HG03457 (cell line): Measurements from ENCODE around the gene P2RX1.

Experiments
- ATAC-seq: cut with Tn5 transposase; IDR thresholded peaks from one replicate; pipeline ENCODE4 v1.9.1; 2021; ENCODE audit warnings: moderate number of reproducible peaks; ENCODE audit not compliant: unreplicated experiment

Gene P2RX1

DNA sequence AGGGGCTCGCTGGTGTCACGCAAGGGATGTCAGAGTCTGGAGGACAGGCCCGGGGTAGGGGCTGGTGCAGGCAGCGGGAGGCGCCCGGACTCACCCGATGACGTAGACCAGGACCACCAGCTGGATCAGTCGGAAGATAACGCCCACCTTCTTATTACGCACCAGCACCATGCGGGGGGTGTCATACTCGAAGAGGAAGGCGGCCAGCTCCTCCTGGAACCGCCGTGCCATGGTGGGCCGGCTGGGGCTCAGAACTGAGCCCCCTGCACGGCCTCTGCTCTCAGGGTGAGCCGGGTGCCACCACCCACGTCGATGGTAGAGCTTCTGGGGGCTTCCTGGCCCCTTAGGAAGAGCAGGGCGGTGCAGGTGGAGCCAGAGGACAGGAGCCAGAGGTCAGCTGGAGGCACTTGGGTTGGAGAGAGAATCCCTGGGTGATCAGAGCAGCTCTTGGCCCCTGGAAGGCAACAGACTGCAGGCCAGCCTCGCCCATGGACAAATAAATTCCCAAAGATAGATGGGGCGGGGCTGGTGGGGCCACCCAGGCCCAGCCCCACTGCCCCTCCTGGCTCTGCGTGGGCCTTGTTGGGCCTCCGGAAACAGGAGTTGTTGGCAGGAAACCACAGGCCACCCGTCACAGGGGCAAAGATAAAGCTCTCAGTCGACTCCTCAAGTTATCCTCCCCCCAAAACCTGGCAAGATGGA is at the start of gene P2RX1:
TSS of gene P2RX1 (minus strand) at position 471 of the 702 bp plus-strand sequence. CDS start at position 231, 240 bp downstream.
- no peak for ATAC-seq

DNA sequence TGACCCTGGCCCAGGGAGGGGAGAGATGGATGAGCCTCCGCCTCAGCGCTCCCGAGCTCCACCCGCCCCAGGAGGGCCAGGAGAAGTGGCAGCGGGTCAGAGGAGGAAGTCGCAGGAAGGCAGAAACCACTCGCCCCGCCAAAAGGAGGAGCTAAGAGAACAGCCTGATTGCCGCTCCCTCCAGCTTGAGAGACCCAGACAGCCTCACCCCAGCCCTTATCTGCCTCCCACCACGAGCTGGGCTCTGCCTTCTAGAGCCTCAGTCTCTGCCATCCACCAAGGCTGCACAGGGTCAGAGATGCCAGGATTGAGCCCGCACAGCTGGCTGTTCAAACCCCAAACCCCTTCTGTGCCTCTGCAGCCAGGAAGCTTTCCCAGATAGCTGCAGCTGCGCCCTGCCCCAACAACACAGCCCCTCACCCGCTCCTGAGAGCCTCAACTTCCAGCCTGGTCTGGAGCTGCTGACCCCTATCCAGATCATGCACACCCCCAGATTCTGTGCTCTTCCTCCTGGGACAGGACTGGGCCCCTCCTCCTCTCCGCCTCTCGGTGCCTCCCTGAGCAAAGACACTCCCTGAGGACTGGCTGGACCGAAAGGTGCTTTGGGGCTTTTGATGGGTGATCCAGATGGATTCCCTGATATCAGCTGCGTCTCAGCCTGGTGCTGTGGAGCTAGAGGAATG is 49.0 kb upstream of the P2RX1 start:
- ATAC-seq: no peak

DNA sequence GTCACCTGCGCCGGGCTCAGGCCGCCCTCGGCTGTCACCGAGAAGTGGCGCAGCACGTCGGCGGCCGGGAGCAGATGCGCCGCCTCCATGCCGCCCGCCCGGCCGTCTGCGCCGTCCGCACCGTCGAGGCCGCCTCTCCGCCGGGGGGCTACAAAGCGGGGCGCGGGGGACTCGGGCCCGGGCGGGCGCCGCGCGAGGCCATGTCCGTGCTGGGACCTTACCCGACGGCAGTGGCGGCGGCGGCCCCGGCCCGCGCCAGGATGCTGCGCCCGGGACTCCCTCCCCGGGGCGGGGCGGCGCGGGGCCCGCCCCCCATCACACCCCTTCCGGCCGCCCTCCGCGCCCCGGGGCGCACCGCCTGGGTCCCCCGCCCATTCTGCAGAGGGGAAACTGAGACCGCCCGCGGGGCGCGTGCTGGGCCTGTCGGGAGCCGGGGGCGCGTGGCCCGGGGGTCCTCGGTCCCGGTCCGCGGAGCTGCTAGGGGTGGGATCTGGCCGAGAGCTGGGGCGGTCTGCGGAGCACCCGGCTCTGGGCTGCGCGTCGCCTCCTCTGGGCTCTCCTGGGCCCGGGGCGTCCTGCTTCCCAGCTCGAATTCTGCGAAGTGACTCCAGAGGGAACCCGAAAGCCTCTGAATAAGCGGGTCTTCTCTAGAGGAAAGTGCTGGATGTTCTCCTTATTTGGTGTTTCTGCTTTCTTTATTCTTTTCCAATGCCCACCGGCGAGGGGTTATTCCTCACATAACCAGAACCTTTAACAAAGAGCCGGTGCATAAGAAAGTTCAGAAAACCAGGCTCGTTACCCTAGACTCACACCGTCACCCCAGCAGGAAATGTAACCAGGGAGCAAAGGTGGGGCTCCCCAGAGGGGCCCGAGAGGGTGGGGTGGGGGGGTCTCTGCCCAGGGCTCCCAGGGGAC is 48.2 kb upstream of the P2RX1 start, which contains the start of gene ATP2A3:
TSS of gene ATP2A3 (minus strand) at position 235 of the 915 bp plus-strand sequence. CDS start at position 89, 146 bp downstream.
- no peak for ATAC-seq

DNA sequence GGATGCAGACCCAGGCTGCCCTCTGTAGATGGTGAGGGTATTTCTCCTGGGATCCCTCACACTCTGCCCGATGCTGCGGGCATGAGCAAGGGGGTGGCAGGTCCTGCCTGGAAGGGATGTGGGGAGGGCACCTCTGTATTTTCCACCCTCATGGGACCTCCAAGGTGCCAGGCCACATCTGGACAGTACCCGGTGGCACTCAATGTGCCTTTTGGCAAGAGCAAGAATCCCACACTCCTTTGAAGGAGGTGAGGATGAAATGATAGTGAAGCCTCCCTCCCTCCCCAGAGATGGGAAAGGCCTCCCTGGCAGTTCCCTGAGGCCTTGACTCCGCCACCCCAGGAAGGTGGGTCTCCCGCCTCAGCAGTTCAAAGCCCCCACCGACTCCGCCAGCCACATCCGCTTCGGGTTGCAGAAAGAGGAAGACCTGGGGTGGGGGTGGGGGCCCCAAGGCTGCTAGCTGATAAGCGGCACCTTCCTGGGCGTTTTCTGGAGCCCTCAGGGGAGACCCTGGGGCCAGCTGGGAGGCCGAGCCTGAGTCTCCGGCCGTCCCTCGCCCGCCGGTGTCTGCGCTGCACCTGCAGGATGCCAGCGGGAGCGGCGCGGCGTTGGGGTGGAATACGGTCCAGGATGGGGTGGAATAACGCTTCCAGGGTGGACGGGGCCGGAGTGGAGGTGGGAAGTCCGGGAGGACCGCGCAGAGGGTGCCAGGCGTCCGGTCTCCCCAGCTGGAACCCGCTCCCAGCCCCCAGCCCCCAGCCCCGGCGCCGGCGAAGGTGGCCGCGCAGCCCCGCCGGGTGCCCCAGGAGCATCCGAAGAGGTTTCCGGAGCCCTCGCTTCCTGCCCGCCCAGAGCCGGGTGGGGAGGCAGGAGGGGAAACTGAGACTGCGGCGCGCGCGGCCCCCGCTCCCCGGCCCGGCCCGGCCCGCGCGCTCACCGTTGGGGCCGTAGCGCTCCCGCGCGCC is 47.3 kb upstream of the P2RX1 start:
- ATAC-seq: no peak

DNA sequence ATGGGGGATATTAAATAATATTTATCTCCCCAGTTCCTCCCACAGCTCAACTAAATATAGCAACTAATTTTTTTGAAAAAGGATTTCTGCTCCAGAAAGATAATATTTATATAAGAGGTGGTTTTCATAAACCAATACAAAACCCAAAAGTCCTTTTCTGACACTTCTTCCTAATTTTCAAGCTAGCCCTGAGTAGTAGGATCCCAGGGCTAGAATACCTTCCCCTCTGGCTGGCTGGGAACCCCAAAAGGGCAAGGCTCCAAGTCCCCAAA is 46.6 kb upstream of the P2RX1 start:
- ATAC-seq: no peak

DNA sequence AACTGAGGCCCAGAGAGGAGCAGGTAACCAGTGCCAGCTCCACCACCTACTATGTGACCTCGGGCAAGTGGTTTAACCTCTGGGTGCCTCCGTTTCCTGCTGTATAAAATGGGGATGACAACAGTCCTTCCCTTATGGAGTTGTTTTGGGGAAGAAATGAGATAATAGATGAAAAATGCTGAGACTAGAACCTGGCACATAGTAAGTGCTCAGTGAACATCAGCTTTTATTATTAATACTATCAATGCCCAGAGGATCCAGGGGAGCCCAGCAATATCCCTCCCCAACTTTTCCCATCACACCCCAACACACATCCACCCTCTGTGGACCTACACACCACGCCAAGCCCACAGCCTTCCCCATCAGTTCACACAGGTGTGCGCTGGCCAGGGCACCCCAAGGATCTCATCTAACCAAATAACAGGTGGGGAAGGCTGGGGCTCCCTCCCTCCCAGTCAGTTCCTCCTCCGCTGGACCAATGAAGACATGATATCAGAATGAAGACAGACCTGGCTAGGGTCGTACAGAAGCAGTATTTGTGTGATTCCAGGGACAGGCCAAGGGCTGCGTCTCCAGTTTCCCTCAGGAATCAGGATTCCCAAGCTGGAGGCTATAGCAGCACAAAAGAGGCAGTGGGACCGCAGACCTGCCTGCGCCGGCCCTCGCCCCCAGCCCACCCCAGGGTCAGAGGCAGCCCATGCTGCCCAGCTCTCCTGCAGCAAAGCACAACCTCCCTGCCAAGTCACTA is 46.1 kb upstream of the P2RX1 start:
- ATAC-seq: no peak

DNA sequence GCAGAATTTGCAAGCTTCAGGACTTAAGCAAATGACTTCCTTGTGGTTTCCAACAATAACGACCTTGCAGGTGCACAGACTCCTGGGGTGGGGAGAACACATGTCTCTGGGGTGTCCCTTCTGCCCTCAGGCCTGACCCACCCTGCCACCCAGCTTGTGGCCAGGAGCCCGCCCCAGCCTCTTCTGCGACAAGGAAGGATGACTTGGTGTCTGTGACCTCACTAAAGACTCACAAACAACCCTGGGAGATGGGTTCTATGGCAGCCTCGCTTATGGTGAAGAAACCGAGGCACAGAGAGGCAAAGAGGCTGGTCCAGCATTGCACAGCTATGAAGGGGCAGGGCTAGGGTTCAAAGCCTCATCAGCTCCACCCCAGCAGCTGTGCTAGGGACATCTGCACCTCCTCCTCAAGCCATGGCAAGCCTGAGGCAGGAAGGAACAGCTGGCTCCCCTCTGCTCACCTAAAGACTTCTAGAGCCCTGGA is 45.3 kb upstream of the P2RX1 start:
- ATAC-seq: no peak

DNA sequence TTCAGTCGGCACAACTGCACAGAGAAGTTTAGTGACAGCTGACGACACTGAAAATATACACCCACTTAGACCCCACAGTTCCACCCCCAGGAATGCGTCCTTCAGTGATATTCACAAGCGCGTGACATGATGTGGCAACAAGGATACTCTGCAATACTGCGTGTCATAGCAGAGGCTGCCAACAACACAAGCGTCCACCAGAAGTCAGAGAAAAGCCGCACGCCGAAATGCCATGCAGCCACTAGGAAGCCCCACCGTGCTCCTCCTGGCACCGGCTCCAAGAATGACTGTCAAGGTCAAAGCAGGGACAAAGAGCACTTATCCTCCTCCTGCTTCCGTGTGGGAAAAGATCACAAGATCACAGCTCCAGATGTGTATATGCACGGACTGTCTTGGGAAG is 44.5 kb upstream of the P2RX1 start:
- ATAC-seq: no peak

DNA sequence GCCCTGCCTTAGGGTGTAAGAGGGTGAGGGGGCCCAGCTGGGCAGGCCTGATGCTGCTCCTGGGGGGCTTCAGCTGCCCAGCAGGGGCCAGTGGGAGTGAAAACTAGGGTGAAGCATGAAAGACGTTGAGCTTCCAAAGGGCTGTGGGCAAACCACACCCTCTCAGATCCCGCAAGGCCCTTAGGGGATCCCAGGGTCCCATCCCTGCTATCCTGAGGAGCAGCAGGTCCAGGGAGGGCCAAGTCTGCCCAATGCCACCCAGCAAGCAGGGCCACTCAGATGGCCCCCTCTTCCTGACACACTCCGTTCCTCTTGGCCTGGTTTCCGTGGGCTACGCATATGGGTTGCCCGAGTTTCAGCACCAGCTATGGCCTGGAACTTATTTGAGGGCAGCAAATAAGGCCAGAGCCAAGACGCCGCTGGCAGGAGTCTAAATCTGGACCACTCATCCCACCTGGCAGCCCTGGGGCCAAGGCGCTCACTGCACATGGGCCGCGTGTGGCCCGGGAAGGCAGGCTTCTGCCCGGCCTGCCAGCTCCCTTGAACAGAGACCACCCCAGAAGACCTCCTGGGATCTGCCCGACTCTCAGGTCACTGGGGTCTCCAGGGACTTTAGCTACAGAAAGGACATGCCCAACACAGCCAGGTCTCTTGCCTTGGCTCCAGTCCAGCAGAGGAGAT is 43.8 kb upstream of the P2RX1 start:
- no peak for ATAC-seq

DNA sequence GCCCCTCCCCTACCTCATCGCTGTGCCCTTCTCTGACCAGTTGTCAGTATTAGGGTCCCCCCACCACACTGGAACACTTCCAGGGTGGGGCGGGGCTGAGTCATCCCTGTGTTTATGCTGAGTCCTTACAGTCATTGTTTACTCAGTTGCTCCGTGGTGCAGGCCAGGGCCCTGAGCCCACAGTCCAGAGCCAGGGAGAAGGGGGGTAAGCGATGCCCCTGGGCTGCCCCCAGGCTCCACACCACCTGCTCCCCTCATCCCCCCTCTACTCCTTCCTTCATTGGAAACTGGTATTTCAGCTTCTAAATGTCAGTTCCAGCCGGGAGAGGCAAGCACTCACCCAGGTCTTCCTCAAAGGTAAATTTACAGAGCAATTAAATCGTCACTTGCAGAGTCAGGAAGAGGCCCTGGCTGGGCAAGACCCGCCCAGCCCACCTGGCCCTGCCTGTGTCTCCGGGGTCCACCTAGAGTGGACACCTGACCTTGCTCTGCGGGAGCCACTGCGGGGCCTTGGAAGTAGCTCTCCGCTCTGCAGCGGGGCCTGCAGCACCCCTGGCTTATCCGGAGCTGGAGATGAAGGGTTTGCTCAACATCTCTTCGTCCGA is 43.1 kb upstream of the P2RX1 start:
- ATAC-seq: no peak

DNA sequence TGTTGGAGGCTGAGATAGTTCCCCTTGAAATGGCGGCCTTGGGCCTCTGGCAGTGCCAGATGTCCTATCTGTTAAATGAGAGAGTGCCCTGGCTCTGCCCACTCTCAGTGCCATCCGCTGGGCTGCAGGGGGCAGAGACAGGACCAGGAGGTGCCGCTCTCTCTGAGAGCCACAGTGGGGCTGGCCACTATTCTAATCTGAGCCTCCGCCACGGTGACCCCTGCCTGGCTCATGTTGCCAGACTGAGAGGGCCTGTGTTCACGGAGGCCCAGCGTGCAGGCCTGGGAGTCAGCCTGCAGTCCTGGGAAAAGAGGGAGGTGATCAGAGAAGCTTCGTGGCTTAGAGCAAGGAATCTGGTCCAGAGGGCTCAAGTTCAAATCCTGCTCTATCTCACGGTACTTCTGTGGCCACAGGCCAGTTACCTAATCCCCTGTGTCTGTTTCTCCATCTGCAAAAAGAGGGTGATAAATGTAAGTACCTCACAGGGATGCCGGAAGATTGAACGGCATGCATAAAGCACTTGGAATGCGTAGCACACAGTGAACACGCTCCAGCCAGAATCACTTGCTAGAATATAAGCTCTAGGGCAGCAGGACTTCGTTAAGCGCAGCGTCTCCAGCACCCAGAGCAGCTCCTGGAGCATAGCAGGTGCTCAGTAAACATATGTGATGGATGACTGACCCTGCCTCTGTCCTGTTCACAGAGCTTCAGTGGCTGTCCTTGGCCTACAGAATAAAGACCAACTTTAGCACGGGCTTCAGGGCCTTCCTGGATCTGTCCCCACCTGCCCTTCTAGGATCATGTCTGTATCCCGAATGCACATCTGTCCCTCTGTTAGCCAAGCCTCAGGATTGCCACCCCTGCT is 41.7 kb upstream of the P2RX1 start:
- ATAC-seq: no peak

DNA sequence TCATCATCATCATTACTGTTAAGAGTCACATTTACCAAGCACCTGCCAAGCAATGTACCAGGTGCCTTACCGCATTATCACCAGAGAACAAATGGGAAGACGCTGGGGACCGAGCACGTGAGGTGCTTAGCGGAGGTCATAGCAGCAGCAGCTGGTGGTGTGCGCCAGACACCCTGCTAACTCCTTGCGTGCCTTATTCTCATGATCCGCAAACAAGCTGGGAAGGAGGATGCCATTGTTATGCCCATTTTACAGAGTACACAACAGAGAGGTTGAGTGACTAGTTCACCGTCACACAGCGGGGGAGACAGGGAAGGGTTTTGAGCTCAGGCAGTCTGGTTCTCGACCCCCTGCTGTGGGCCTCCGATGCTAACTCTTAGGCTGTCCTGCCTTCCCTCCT is 40.7 kb upstream of the P2RX1 start:
- ATAC-seq: no peak

DNA sequence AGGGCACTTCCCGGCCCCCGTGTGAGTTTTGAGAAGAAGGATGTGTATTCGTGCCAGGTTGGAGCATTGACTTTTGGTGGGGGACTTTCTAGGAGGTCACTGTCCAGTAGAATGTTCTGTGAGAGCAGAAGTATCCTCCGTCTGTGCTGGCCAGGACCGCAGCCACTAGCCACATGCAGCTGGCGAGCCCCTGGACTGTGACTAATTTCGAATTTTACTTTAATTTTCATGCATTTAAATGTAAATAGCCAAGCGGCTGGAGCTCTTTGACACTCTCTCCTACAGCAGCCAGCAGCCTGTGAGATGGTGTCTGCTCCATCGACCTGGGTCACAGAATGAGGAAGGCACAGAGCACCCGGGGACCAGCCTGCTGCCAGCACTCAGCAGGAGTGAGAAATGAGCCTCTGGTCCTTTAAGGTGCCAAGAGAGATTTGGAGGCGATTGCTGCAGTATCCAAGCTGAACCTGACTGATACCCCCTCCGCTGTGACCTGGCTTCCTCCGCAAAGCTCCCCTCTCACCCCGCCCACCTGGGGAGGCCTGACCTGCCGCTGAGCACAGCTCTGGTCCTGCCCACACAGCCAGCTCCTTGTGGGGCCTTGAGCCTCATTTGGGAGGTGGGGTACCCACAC is 40.2 kb upstream of the P2RX1 start:
- no peak for ATAC-seq

DNA sequence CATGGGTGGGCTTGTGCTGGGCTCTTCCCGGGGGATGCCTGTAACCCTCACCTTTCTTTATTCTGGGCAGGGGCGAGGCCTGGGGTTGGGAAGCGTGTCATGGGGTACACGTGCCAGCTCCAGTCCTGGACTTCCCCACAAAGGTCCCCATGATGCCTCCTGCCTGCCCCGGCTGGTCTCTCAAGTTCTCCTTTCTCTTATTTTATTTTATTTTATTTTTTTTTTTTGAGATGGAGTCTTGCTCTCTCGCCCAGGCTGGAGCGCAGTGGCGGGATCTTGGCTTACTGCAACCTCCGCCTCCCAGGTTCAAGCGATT is 39.4 kb upstream of the P2RX1 start:
- no peak for ATAC-seq

DNA sequence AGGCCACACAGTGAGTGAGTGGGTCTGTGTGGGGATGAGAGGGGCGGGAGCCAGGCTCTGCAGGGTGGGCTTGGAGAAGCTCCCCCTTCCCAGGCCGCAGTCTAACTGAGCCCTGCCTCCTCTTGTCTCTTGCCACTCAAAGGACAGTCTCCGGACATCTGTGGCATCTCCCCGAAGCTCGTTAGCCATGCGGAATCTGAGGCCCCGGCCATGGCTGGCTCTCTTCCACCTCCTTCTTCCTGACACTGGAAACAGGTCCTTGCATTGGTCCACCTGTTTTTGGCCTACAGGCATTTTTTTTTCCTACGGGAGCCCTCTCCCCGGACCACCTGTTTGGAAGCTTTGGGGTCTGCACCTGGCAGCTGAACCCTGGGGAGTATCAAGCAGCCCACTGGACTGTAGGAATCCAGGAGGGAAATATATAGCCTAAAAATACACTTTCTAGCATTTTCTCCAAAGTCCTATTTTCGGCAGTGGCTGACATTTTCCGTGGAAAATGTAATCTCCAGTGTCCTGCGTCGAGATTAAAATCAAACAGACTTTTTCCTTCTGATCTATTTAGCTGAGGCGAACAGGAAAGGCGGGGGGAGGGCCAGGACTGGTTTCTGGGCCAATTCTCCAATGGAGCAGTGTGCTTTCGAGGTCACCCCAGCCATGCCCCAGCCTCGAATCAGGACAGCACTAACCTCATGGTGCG is 38.9 kb upstream of the P2RX1 start:
- no peak for ATAC-seq

DNA sequence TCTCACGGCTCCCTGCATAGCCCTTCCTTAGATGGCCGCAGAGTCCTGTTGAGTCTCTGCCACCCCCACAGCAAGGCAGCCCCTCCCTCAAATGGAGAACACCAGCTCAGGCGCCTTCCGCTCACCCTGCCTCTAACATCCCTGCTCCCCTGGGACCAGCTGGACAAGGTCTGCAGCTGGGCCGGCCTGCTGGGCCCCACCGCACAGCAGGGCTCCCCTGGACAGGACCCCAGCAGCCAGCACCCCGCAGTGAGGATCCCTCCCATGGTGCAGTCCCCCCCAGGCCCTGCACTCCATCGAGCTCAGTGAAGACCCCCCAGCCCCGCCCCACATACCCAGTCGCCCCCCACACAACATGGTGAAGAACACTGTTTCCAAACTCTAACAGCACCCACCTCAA is 37.8 kb upstream of the P2RX1 start:
- ATAC-seq: no peak

DNA sequence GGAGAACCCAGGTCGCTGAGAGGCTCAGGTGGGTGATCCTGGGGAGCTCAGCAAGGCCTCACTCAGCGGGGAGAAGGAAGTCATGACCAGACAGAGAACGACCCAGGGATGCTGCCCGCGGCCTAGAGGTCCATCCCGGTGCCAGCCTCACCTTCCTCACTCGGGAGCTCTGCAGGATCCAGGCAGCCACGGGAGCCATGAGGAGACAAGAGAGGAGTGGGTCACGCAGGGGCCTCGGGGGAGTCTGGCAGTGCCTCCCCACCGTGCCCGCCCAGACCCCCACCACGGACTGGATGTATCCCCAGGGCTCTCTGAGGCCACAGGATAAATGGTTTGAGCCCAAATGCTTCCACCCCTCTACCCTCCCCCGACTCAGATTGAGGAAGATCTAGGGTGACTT is 37.3 kb upstream of the P2RX1 start:
- ATAC-seq: no peak
